DMS79 (cell line): ENCODE data around the gene LRRC34.
A peak's percentile ranks its signal among the peaks of the same experiment; 100 is the strongest.

ENCODE experiments used
- DNase-seq: peaks from one replicate; lab custom pipeline; 2025; lab: John Stamatoyannopoulos, UW

The LRRC34 gene

DNA sequence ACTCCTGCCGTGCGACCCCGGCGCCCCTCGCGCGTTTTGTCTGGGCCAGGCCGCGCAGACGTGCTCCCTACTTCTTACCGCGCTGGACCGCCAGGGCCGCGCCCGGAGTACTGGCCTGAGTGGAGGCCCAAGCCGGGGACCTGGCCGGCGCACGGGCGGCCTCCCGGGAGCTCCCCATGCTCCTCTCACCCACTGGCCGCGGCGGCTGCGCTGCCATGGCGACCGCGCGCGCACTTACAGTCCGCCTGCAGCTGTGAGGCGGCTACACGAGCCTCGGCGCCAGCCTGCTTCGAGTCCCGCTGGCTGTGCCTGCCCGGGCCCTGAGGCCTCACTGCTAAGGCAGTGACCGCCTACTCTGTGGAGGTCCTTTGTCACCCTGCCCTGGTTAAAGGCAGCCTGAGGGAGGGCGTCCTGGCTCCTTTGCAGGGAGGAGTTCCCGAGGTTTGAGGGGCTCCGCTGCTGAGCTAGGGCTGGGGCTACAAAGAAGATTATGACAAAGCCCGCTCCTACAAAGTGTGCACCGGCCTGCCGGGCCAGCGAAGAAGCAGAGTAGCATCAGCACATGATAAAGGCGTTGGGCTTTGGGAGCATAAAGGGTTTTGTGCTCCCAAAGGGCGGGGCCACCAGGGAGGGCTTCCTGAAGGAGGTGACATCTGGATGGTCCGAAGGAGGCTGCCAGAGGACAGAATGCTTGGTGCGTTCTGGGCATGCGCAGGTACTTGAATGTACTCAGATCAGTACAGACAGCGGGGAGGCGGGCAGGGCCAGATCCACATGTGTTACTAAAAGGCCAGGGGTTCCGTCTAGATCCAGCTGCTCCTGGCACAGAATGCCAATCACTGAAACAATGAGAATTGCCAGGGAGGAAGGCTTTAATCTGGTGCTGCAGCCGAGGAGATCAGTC is at the start of gene LRRC34, which contains the start of gene LRRIQ4:
Gene LRRC34, minus strand, starts transcription at position 573 of the 904 bp plus-strand sequence. Its CDS starts 356 bp downstream, at position 217.
Gene LRRIQ4, plus strand, starts transcription at position 539 of the 904 bp plus-strand sequence. CDS start 9,052 bp downstream, outside the sequence.
- DNase-seq, result peak; percentile 86

DNA sequence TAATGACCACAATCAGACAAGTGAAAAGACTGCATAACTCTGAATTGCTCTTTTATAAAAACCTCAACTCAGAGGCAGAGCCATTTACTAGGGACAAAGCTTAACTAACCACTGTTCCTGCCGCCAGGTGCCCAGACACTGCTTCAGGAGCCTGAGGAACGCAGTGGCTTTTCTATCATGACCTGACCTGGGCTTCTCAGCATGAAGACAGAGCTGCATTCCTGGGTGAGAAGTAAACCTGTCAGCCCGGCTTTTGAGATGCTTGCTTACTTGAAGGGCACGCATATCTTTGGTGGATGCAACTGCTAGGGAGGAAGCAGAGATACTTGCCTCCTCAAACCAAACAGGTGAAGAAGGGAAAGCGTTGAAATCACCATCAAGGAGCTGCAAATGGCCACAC is 49.2 kb upstream of the LRRC34 start:
- no peak for DNase-seq

DNA sequence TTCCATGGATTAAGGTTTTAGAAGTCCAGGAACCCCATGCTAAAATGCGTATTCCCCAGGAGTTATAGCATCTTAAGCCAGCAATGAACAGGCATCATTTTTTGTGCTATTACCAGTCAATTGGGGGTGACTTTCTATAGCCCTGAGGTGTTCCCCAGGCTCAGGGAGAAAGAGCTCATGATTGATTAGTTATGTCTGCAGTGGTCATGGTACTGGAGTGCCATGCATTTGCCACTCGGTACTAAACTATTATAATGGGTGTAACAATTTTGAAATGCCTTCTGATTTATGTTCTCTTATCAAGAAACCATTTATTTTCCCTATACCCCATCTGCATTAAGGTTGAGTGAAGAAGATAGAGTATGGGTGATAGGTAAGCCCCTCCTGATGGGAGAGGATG is 45.1 kb upstream of the LRRC34 start:
- no peak for DNase-seq

GRCh38 chr3:169855514-169855913 is 42.8 kb upstream of the LRRC34 start:
- no peak for DNase-seq

GRCh38 chr3:169850618-169851017 is 37.9 kb upstream of the LRRC34 start:
- DNase-seq, result no peak

- DNase-seq, result no peak
Observed at GRCh38 chr3:169848741-169849140, 36.0 kb upstream of the LRRC34 start.

DNA sequence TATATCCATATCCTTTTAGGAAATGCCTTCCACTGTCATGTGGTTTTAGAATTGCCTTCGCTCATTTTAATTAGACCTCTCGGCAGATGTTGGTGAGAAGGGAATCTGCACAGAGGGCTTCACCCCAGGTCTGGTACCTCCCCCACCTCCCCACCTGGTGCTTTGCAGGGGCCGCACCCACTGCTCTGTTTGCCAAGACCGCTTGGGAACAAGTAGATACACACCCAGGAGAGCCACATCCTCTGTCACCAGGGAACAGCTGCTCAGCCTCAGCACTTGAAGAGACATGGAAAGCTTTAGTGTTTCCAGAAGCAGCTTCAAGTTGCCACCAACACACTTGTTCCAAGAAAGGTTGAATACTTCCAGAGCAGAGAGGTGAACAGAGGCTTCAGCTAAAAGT is 35.2 kb upstream of the LRRC34 start:
- DNase-seq, result peak; percentile 87

- DNase-seq, result no peak
Observed at GRCh38 chr3:169846458-169847193, 33.9 kb upstream of the LRRC34 start.

- no peak for DNase-seq
Observed at GRCh38 chr3:169842960-169843359, 30.3 kb upstream of the LRRC34 start.

GRCh38 chr3:169841171-169841570 is 28.5 kb upstream of the LRRC34 start:
- peak; percentile 12 for DNase-seq

GRCh38 chr3:169838511-169839030 is 25.9 kb upstream of the LRRC34 start:
- DNase-seq, result no peak

GRCh38 chr3:169836942-169837275 is 24.2 kb upstream of the LRRC34 start:
- no peak for DNase-seq

- DNase-seq, result no peak
Observed at GRCh38 chr3:169836078-169836941, 23.6 kb upstream of the LRRC34 start.

DNA sequence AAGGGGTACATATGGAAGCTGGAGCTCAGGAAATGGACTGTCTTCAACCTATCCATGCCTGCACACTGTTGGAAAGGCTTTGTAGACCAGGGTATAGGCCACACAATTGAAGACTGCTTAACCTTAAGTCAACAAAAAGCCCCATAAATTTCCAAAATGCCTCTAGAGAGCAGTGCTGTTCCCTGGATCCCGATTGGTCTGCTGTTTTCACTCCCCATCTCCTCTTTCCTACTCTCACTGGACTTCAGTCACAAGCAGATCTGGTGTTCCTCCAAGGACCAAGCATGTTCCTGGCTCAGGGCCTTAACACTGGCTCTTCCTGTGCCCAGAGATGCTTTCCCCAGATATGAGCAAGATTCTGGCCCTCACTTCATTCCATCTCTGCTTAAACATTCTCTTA is 22.8 kb upstream of the LRRC34 start:
- DNase-seq, result no peak

DNA sequence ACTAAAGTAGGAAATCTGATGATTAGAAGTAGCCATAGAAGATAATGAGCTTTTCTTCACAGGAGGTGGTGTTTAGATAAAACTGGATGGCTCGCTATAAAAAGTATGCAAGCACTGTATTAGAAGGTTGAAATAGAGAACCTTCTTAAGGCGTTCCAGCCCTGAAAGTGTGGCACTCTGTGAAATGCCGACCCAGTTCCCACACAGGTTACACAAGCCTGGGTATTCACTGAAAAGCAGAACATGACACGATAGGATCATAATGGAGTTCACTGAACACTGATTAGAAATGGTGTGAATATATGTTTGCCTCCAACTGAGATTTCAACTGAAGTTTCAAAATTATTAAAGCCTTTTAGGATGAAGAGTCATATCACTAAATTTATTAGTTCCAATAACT is 15.0 kb upstream of the LRRC34 start:
- no peak for DNase-seq

DNA sequence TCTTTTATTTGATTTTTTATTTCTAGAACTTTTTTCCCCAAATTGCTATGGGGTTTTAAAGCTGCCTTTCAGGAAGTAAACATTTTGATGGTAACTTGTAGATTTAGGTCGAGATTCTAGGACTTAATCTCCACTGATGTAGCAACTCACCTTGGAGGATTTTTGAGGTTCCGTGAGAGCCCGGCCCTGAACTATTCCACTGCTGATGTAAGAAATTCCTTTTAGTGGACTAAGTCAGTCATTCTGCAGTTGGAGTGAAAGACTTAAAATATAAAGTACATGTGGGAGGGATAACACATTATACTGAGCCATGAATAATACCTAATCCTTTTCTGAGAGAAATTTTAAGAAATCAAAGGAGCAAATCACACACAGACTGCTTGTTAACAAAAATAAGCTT is 12.6 kb upstream of the LRRC34 start:
- no peak for DNase-seq

- peak; percentile 29 for DNase-seq
Observed at GRCh38 chr3:169822983-169823382, 10.3 kb upstream of the LRRC34 start.

DNA sequence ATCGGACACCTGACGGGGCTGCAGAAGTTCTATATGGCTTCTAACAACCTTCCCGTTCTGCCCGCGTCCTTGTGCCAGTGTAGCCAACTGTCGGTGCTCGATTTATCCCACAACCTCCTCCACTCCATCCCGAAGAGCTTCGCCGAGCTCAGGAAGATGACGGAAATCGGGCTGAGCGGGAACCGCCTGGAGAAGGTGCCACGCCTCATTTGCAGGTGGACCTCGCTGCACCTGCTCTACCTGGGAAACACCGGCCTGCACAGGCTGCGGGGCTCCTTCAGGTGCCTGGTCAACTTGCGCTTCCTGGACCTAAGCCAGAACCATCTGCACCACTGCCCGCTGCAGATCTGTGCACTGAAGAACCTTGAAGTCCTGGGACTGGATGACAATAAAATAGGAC is 9.8 kb upstream of the LRRC34 start:
- DNase-seq, result peak; percentile 80

DNA sequence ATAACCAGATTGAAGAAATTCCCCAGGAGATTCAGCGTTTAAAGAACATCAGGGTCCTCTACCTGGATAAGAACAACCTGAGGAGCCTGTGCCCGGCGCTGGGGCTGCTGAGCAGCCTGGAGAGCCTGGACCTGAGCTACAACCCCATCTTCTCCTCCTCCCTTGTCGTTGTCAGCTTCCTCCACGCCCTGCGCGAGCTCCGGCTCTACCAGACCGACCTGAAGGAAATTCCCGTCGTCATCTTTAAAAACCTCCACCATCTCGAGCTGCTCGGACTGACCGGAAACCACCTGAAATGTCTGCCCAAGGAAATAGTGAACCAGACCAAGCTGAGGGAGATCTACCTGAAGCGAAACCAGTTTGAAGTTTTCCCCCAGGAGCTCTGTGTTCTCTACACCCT is 9.4 kb upstream of the LRRC34 start:
- peak; percentile 66 for DNase-seq

DNA sequence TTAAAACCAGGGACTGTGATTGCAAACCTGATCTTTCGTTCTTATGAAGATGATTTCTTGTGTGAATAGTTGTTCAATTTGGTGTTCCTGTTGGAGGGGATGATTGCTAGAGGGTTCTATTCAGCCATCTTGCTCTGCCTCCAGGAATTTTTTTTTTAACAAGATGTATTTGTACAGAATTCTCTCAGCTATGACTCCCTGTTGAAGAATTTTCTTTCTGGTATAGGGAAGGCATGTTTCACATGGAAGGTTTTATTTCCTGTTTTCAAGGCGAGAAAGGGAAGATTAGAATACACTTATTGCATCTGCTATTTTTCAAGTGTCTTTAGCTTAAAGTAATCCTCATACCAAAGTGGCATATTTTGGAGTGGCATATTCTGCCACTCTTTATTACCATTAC is 5.6 kb upstream of the LRRC34 start:
- DNase-seq, result no peak

DNA sequence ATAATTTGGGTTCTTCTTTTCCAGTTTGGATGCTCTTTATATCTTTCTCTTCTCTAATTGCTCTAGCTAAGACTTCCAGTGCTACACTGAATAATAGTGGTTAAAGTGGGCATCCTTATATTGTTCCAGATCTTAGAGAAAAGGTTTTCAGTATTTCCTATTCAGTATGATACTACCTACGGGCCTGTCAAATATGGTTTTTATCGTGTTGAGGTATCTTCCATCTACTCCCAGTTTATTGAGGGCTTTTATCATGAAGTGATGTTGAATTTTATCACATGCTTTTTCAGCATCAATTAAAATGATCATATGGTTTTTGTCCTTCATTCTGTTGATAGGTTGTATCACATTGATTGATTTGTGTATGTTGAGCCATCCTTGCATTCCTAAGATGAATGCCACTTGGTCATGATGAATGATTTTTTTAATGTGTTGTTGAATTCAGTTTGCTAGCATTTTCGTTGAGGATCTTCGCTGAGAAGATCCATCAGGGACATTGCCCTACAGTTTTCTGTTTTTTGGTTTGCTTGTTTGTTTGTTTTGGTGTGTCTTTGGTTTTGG is 3.0 kb upstream of the LRRC34 start:
- DNase-seq, result no peak
